B cell (primary cell): ENCODE measurements around the gene PRSS48.

Source experiments
- EZH2 ChIP-seq: IDR thresholded peaks from 2 replicates; pipeline ENCODE4 v1.6.1; 2012; ENCODE audit warnings: borderline replicate concordance, low read depth, mild to moderate bottlenecking, moderate library complexity, low read length; ENCODE audit not compliant: insufficient read depth, poor library complexity, severe bottlenecking
- TF ChIP-seq, protein P1 (sequence below): fragments of 200-600 bp; IDR thresholded peaks from one replicate; pipeline ENCODE4 v1.8.0; 2022; ENCODE audit warnings: antibody characterized with exemption, mild to moderate bottlenecking

- TF ChIP-seq, protein P1, sequence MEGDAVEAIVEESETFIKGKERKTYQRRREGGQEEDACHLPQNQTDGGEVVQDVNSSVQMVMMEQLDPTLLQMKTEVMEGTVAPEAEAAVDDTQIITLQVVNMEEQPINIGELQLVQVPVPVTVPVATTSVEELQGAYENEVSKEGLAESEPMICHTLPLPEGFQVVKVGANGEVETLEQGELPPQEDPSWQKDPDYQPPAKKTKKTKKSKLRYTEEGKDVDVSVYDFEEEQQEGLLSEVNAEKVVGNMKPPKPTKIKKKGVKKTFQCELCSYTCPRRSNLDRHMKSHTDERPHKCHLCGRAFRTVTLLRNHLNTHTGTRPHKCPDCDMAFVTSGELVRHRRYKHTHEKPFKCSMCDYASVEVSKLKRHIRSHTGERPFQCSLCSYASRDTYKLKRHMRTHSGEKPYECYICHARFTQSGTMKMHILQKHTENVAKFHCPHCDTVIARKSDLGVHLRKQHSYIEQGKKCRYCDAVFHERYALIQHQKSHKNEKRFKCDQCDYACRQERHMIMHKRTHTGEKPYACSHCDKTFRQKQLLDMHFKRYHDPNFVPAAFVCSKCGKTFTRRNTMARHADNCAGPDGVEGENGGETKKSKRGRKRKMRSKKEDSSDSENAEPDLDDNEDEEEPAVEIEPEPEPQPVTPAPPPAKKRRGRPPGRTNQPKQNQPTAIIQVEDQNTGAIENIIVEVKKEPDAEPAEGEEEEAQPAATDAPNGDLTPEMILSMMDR = no peak
- no peak for TF ChIP-seq EZH2
Measured at GRCh38 chr4:151227172-151227571, 49.8 kb upstream of the PRSS48 start.
